ENCODE data around the gene TMEM184C.

TMEM184C gene

GRCh38 chr4:147674073-147674472 lies 56.9 kb downstream of the TMEM184C start:
- no peak for DNase-seq

DNA sequence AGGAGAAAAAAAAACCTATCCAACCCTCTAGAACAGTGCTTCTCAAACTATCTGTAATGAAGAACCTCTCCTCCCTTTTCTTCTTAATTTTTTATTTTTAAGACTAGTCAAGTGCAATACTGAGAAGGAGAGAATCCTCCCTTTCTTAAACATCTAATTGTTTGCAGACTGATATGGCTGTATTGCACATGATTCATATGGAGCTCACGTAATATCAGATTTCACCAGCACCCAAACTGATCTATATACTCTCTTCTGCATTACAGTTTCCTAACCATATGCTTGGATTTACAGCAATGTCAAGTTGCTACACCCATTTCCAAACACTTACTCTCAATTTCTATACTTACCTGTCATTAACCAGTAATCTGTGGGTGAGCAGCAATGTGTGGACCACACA lies 57.3 kb downstream of the TMEM184C start:
- DNase-seq: no peak

DNA sequence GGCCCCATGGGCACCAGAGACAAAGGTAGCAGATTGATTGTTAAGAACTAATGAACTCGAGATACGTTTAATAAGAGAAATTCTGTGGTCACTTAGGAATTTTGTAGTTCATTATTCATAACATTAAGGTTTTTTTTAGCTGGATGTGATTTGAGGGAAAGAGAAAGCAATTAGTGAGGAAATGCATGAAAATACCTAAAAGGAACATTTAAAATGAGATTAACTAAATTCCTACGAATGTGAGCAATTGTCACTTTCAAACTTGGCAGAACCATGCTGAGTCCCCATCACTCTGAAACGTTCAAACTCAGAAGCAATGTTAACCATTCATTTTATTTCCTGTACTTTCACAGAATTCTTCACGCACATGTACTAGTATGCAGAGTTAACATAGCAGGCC lies 60.9 kb downstream of the TMEM184C start:
- no peak for DNase-seq

- no peak for DNase-seq
Observed at GRCh38 chr4:147678796-147679549, 61.8 kb downstream of the TMEM184C start.

DNA sequence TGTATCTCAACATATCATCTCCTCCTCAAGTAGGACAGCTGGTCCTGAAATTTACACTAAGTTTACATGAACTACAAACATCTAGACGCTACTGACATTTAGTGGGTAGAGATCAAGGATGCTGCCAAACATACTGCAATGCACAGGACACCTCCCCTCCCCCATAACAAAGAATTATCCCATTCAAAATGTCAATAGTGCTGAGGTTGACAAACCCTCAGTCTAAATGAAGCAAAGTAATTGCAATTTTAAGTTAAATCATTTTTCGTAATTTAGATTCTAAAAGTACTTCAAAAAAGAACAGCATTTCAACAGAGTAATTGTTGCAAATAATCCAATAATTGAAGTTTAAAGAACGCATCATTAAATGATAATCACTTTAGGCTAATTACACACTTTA lies 65.6 kb downstream of the TMEM184C start:
- no peak for DNase-seq

GRCh38 chr4:147683188-147683591 lies 66.0 kb downstream of the TMEM184C start:
- peak; percentile 21 to 41 for DNase-seq

- peak; percentile 75 to 82 for DNase-seq
Observed at GRCh38 chr4:147683717-147684700, 66.8 kb downstream of the TMEM184C start, which contains the start of gene PRMT9. Gene PRMT9, minus strand, starts transcription at chr4:147684163. Its CDS starts 176 bp downstream, at chr4:147683987.

GRCh38 chr4:147689067-147689466 lies 71.9 kb downstream of the TMEM184C start:
- DNase-seq: no peak

DNA sequence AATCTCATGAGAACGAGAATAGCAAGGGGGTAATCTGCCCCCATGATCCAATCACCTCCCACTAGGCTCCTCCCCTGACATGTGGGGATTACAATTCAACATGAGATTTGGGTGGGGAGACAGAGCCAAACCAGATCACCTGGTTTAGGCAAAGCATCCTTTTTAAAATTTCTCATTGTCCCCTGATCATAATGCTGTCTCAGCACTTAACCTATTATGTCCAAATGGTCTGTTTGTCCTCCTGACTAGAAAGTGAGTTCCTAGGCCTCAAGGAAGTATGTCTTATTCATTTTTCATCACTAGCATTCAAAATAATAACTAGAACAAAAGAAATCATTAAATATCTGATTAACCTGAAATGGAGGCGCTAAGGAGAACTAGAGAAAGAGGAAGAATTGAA lies 74.6 kb downstream of the TMEM184C start:
- no peak for DNase-seq

DNA sequence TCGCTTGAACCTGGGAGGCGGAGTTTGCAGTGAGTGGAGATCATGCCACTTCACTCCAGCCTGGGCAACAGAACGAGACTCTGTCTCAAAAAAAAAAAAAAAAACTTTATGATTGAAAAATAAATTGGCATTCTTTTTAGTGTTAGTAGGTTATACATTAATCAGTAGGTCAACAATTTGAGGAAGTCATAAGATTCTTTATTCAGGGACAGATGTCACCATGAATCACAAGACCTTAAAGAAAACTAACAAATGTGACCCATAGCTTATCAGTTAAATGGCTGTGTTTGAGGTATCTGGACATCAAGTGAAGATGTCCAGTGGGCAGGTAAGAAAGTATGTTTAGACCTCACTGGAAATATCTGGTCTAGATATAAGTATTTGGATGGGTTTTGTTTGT lies 76.0 kb downstream of the TMEM184C start:
- no peak for DNase-seq

DNA sequence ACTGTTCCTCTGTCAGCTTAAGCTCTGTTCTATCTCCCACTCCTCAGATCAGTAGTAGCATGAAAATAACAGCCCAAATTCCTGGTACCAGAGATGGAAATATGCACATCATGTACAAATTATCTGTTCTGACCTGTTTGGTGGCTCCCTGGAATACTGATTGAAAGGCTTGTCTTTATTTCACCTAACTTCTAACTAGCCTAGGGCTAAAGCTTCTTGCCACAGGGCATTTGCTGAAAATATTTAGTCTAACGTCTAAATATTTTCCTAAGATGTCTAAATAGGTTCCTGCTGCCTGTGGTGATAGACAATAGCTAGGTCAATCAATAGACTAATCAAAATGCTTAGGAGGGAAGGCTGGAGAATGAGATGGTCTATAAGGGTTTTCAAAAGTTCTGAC lies 79.7 kb downstream of the TMEM184C start:
- DNase-seq: no peak

DNA sequence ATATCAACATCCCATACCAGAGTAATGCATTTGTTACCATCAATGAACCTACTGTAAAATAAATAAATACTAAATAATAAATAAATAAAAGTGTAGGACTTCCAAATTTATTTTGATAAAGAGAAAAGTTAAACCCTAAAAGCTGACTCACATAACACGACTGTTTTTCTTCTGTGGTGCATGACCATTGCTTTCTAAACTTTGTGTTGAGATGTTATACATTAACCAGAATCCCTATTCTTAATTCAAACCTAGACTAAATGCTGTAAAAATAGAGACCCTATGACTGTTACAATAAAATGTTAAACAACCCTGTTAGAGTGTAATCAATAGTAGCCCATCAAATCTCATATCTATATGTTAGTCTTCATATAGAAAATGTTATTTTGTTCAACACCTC lies 87.6 kb downstream of the TMEM184C start:
- DNase-seq: no peak

- peak; percentile 64 to 70 for DNase-seq
Observed at GRCh38 chr4:147707892-147708672, 90.9 kb downstream of the TMEM184C start.

GRCh38 chr4:147709999-147710398 lies 92.8 kb downstream of the TMEM184C start:
- DNase-seq: no peak

GRCh38 chr4:147714575-147715401 lies 97.6 kb downstream of the TMEM184C start:
- DNase-seq: no peak

GRCh38 chr4:147717878-147718277 lies 100.7 kb downstream of the TMEM184C start:
- peak; percentile 21 to 28 for DNase-seq
